GM21717 (cell line): ENCODE measurements around the gene TEAD1.

Experiments
- ATAC-seq: cut with Tn5 transposase; IDR thresholded peaks from one replicate; pipeline ENCODE4 v1.9.1; 2021; ENCODE audit warnings: mild to moderate bottlenecking, moderate library complexity; ENCODE audit not compliant: unreplicated experiment

TEAD1 gene

GRCh38 chr11:12706545-12707499 is 32.6 kb downstream of the TEAD1 start:
- ATAC-seq: no peak

GRCh38 chr11:12707500-12707880 is 33.3 kb downstream of the TEAD1 start:
- no peak for ATAC-seq

DNA sequence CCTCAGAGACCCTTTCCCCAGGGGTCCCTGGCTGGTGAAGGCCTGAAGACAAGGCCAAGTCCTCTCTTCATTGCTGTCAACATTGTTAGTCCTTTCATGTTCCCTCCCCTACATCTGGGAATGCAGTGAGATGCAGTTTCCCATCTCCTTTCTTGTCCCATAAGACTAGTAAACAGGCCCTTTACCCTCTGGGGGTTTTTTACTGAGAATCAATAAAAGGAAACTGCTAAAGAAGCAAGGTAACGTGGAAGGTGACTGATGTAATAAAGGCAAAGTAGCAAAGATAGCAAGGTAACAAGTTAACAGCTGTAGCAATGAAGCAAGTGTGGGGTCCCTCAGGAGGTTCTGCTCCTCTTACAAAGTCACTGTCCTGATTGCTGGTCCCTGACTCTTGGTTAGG is 37.3 kb downstream of the TEAD1 start:
- no peak for ATAC-seq

- no peak for ATAC-seq
Measured at GRCh38 chr11:12712132-12712531, 37.9 kb downstream of the TEAD1 start.

- no peak for ATAC-seq
Measured at GRCh38 chr11:12715131-12715530, 40.9 kb downstream of the TEAD1 start.

DNA sequence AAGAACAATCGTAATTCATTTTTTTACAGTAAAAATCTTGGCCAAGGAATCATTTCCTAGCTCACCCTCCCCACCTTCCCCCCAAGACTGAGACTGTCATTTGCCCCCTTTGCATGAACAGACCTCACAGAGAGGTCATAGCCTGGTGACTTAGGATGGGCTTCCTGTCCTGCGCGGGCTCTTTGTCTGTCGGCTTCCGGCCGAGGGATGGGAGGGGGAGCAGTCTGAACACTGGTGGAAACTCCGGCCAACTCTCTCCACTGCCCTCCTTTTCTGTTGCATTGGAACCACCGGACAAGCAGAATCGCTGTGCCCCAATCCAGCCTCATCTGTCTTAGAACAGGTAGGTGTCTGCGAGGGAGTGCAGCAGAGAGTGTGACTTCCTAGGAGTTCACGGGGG is 41.7 kb downstream of the TEAD1 start:
- no peak for ATAC-seq

DNA sequence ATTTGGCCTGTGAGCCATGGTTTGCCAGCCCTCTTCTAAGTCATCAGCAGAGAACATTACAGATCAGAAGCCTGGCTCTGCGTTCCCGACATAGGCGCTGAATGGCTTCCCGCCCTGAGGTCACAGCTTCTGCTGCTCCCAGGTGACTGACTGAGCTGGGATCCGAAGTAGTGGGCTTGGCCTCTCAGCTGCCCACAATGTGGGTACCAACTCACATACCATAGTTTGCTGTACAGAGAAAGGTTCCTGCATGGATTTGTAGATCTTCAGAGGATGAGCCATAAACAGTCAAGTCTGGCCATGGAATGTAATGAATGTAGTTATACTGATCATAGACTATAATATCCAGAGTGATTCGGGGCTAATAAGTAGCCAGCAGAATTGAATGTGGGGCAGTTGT is 42.6 kb downstream of the TEAD1 start:
- no peak for ATAC-seq

GRCh38 chr11:12717851-12718291 is 43.6 kb downstream of the TEAD1 start:
- ATAC-seq: peak; percentile 92

DNA sequence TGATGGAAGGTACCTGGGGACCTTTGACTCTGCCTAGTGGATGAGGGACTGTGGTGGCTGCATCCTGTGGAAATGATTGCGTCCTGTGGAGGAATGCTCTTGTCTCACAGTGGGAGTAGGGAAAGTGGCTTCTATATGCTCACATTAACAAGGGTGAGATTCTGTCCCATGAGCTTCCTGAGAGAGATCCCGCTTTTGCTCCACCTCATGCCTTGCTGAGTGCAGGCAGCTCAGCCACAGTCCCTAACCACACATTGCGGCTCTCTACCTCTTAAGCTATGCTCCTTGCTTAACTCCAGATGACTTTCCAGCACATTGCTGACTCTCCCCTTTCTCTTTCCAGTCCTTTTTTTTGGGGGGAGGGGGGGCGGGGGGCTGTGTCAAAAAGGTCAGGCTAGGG is 45.0 kb downstream of the TEAD1 start:
- ATAC-seq: no peak

GRCh38 chr11:12721816-12722604 is 47.8 kb downstream of the TEAD1 start:
- ATAC-seq: no peak

GRCh38 chr11:12723421-12724300 is 49.4 kb downstream of the TEAD1 start:
- no peak for ATAC-seq

GRCh38 chr11:12724301-12725054 is 50.3 kb downstream of the TEAD1 start:
- no peak for ATAC-seq

DNA sequence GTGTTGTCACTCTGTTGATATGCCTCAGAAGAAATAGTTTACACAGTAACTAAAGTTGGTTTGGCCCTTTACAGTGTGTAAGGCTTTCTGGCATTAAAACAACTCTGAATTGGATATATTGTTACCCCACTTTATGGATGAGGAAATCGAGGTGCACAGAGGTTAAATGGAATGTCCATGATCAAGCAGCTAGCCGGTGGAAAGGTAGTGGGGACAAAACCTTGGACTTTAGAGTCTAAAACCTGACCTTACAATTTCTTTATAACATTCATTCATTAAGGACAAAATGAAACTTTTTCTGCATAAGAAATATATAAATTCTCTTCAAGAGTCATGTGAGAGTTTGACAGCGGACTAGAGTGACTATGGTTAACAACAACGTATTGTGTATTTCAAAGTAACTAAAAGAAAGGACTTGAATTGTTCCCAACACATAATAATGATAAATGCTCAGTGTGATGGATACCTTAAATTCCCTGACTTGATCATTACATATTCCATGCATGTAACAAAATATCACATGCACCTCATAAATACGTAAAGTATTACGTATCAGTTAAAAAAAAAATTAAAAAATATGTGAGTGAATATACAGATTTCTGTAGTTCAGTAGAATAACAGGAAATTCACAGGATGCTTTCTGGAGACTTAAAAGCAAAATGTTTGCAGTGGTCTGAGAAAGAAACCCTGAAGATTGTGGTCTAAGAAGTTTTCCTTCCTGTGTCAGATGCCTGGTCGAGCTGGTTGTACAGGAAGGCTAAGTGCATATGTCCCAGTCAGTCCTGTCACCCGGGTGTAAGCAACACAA is 51.0 kb downstream of the TEAD1 start:
- no peak for ATAC-seq

- no peak for ATAC-seq
Measured at GRCh38 chr11:12725863-12726682, 51.9 kb downstream of the TEAD1 start.

GRCh38 chr11:12727563-12728211 is 53.5 kb downstream of the TEAD1 start:
- no peak for ATAC-seq

GRCh38 chr11:12728417-12728816 is 54.2 kb downstream of the TEAD1 start:
- no peak for ATAC-seq

DNA sequence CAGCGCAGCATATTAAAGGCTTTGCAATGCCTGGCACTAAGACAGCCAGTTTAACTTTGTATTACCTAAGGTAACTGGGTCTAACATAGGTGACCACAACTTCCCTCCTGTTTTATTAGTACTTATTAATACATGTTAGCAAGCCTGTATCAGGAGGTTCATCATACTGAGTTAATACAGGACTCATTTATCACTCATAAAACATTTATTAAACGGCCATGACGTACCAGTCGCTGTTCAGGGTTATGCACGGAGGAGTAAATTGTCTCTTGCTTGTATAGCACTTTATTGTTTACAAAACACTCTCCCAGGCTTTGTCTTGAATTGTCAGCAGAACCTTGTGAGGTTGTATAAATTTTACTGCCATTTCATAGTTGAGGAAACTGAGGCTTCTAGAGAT is 55.7 kb downstream of the TEAD1 start:
- no peak for ATAC-seq

- no peak for ATAC-seq
Measured at GRCh38 chr11:12731841-12732336, 57.7 kb downstream of the TEAD1 start.
